ENCODE measurements around the gene ZNF185.

DNA sequence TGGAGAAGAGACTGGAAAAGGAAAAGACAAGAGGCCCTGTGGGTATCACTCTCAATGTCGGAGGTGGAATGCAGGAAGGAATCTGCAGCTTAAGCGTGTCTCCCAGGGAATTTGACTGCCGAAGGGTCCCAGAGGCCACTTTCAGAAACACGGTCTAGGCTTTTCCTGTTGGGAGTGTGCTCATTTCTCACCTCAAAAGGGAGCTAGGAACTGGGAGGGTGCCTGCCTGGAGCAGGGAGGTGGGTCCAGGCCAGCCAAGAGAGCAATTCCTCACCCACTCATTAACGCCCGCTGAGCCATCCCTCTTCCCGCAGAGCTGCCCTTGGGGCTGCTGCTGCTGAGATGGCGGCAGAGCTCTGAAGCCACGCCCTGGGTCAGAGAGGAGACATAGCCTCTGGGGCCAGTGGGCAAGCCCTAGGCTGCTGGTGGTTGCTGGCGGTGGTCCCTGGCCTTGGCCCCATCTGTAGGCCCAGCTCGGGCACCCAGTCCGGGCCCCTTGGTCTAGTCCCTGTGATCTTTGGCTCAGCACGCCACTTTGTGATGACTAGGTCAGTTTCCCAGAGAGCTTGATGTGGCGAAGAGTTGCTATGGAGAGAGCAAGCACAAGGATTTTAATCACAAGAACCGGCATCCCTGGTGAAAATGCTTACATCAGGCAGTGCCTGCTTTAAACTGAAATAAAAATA is 4.1 kb downstream of the ZNF185 start:
- TF ChIP-seq, protein P1, sequence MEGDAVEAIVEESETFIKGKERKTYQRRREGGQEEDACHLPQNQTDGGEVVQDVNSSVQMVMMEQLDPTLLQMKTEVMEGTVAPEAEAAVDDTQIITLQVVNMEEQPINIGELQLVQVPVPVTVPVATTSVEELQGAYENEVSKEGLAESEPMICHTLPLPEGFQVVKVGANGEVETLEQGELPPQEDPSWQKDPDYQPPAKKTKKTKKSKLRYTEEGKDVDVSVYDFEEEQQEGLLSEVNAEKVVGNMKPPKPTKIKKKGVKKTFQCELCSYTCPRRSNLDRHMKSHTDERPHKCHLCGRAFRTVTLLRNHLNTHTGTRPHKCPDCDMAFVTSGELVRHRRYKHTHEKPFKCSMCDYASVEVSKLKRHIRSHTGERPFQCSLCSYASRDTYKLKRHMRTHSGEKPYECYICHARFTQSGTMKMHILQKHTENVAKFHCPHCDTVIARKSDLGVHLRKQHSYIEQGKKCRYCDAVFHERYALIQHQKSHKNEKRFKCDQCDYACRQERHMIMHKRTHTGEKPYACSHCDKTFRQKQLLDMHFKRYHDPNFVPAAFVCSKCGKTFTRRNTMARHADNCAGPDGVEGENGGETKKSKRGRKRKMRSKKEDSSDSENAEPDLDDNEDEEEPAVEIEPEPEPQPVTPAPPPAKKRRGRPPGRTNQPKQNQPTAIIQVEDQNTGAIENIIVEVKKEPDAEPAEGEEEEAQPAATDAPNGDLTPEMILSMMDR (IDR thresholded peaks at IDR 0.05) = no peak
- TF ChIP-seq POLR2AphosphoS5 (IDR thresholded peaks at IDR 0.05) (no peak), POLR2A (IDR thresholded peaks at IDR 0.05) (no peak)
